NCI-H128 (cell line): Measurements from ENCODE around the gene PRKAA2.
"Not testable (repeated sequence)": the region's sequence is repeated elsewhere in the genome, so short reads cannot be mapped to it uniquely, and the experiment has no call there.

Experiments used
- DNase-seq: peaks from one replicate; lab custom pipeline; 2025; ENCODE audit not compliant: unreplicated experiment; lab: John Stamatoyannopoulos, UW

Gene PRKAA2

GRCh38 chr1:56644919-56645676, at the start of gene PRKAA2:
Gene PRKAA2 (plus strand): TSS chr1:56645314. CDS start chr1:56645388, 74 bp downstream.
- DNase-seq = peak; percentile 54

- DNase-seq = not testable (repeated sequence)
These were observed 49.5 kb upstream of the PRKAA2 start for GRCh38 chr1:56595397-56596191.

GRCh38 chr1:56610097-56610496, 35.0 kb upstream of the PRKAA2 start:
- DNase-seq = not testable (repeated sequence)

- not testable (repeated sequence) for DNase-seq
These were observed 34.3 kb upstream of the PRKAA2 start for GRCh38 chr1:56610770-56611169.

DNA sequence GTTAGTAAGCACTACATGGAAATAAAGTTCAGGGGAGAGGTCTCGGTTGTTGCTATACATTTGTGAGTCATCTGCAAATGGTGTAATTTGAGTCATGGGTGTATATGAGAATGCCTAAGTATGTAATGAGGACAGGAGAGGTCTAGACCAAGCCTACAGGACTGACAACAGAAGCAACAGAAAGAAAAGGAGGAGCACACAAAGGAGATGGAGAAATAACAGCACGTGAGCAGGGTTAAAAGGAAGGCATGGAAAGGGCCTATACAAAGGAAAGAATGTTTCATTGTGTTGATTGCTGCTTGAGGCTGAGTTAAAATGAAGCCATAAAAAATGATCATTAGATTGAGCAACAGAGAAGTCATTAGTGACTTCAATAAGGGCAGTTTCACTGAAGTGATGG, 28.0 kb upstream of the PRKAA2 start:
- DNase-seq = no peak

GRCh38 chr1:56625819-56626440, 19.2 kb upstream of the PRKAA2 start:
- no peak for DNase-seq

GRCh38 chr1:56626546-56626945, 18.6 kb upstream of the PRKAA2 start:
- no peak for DNase-seq

- DNase-seq = no peak
These were observed 18.0 kb upstream of the PRKAA2 start for GRCh38 chr1:56627019-56627635.

GRCh38 chr1:56627636-56628039, 17.5 kb upstream of the PRKAA2 start:
- DNase-seq = no peak

DNA sequence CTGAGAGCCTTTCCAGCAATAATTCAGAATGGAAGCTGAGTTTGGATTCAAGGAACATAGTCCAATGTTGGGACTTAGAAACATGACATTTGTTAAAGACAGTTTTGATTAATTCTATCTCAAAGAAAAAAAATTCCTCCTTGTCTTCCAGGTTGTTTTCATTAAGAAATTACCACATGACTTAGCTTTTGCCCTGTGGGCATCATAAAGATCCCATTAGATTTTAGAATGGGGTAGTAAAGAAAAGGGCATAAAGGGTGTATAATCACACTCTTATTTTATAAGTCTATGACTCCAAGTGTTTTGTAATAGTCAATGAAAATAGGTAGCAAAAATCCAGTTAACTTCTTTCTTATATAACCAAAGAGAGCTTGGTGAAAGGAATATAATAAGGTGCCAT, 14.3 kb upstream of the PRKAA2 start:
- no peak for DNase-seq

GRCh38 chr1:56631901-56632300, 13.2 kb upstream of the PRKAA2 start:
- DNase-seq = no peak

GRCh38 chr1:56634981-56635380, 10.1 kb upstream of the PRKAA2 start:
- no peak for DNase-seq

GRCh38 chr1:56638248-56638647, 6.9 kb upstream of the PRKAA2 start:
- DNase-seq = no peak

- DNase-seq = no peak
These were observed 5.9 kb upstream of the PRKAA2 start for GRCh38 chr1:56639211-56639610.

- DNase-seq = no peak
These were observed 1.5 kb upstream of the PRKAA2 start for GRCh38 chr1:56643661-56644060.

DNA sequence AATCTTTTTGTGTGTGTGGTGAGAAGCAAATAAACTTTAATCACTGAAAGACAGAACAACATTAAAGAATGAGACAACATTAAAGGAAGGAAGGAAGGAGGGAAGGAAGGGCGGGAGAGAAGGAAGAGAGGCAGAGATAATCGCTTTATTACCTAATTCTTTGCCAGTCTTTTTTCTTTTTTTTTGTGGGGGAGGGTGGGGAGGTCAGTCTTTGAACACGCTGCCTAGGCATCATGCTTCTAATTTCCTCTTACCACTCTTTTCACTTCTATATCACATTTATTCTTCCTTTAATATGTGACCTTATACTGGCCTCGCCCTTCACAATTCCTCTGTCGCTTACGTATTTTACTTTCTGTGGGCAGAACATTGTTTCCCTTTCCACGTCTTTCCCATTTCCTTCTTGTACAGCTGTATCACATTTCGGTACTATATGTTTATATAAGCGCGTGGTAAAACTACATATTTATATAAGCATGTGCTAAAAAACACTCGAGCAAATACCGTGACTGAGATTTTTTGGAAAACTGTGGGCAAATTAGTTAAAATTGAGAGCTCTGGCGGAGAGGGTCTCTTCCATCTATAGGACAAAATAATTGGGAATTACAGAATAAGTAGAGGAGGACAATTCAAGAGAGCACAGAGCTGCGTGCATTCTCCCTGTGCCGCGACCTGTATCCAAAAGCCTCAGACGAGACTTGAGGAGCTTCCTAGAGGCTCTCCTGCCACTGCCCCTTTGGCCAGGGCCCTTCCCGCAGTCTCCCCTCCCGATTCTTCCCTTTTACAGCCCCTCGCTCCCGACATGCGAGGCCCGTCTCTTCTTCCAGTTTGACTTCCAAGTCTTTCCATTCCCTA, 823 bp upstream of the PRKAA2 start:
- no peak for DNase-seq

GRCh38 chr1:56645677-56646305, 677 bp downstream of the PRKAA2 start:
- no peak for DNase-seq

GRCh38 chr1:56646611-56647010, 1.5 kb downstream of the PRKAA2 start:
- DNase-seq = no peak

DNA sequence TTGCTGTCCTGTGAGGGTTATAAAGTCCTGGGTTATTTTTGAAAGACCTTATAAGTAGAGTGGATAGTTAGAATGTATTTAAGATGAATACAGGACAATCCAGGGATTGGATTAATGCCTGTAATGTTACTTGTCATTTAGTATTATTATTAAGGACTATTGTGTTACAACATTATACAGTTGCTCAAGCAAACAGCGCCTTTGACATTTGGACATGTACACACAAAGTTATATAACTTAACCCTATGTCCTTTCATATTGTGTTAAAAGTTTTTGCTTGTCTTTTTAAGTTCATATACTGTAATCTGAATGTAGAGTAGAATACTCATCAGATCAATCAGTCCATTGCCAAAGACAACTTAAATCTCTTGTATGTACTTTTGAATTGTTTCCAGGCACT, 2.0 kb downstream of the PRKAA2 start:
- no peak for DNase-seq

DNA sequence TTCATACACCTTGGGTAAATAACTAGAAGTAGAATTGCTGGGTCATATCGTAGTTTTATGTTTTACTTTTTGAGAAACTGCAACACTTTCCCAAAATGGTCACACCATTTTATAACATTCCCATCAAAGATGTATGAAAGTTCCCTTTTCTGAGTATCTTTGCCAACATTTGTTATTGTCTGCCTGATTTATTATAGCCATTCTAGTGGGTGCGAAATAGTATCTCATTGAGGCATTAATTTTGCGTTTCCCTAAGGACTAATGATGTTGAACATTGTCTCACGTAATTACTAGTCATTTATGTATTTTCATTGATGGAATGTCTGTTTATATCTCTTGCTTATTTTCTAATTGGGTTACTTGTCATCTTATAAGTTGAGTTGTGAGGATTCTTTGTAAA, 3.4 kb downstream of the PRKAA2 start:
- no peak for DNase-seq
